NCI-H446 (cell line): ENCODE data around the gene ZSCAN20.
A peak's percentile ranks its signal among the peaks of the same experiment; 100 is the strongest.

ENCODE experiments used
- DNase-seq, 2 experiments: peaks; one replicate each; lab custom pipeline; 2025; lab: John Stamatoyannopoulos, UW

Gene ZSCAN20

DNA sequence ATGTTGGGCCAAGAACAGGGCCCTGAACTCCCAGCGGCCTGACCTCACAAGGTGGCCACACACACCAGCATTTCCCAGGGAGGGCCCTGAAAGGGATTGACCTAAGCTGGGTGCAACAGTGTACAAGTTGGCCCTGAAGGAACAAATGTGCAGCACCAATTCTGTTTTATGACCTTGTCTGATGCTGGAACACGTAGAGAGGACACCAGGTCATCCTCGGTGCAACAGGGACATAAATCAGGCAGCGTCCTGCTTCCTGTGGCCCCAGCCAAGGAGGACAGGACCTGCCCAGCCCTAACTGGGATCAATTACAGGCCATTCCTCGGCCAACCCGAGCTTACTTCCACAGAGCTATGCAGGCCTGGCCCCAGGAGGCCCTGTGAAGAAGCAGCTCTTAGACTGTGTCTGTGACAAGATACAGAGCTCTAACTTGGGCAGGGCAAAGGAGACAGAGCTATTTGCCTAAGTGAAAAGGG is 28.7 kb upstream of the ZSCAN20 start:
- no peak for DNase-seq

- no peak for DNase-seq
Measured at GRCh38 chr1:33445108-33445507, 27.3 kb upstream of the ZSCAN20 start.

DNA sequence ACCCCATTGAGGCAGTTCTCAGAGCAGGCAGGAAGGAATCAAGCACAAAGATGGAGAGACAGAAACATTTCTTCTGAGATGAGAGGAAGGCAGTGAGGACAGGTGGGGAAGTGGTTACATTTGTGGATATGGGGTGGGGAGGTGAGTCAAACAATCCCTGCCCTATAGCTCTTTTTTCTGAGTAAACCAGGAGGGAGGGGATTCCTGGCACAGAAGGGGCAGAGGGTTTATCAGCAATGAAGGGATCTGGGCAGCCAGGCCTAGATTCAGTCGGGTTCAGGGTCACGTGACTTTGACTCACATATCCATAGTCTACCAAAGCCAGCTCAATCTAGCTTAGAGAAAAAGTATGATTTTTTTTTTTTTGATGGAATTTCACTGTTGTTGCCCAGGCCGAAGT is 25.9 kb upstream of the ZSCAN20 start:
- DNase-seq, result no peak

DNA sequence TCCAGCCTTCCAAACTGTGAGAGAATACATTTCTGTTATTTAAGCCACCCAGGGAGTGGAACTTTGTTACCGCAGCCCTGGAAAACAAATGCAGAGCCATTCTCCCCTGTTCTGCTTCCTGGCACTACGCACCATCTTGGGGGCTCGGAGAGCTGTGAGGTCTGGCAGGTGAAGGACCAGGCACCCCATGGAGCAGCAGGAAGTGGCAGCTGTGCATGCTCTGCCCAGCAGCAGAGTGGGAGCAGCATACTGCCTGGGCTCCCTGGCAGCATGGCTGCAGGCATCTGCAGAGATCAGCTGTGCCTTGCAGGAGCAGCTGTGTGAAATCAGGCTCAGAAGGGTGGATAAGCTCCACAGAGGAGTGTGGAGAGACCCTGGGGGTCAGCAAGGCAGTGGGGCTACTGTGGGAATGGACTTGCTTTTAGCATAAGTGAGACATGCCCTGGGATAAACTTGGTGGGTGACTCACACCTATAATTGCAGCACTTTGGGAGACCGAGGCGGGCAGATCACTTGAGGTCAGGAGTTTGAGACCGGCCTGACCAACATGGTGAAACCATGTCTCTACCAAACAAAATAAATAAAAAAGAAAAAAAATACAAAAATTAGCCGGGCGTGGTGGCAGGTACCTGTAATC is 17.7 kb upstream of the ZSCAN20 start:
- DNase-seq, result no peak

DNA sequence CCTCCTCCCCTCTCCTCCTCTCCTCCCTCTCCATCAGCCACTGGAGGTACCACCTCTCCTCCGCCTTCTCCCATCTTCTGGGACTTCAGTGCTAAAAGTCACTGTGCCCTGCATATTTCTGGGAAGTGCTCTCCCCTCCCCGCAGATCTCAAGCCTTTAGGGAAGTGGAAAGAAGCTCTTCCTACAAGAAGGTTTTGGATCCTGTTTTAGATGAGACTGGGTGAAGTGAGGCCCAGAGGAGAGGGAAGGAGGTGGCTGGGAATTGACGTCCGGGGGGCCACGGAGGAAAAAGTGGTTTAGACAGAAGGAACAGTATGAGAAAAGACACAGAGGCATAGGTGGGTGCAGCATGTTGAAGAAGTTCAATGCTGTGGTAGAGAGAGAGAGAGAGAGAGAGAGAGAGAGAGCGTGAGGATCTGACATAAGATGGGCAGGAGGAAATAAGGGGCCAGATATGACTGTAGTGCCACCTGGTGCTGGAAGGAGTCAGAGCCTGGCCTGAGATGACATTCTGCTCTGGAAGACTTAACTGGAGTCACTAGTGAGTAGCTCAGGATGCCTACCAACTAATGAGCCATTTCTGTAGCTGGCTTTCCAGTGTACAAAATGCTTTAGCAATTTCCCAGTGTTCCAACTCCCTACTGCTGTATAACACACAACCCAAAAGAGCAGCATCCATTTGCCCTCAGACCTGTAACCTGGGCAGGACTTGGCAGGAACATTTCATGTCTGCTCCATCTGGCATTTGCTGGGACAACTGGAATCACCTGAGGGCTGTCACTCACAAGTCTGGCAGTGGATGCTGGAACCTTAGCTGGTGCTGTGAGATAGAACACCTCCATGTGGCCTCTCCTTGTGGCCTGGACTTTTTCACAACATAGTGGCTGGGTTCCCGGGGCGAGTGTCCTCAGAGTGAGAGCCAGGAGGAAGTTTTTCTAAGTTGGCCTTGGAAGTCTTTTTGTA is 16.6 kb upstream of the ZSCAN20 start:
- DNase-seq, result peak in 1 of 2 experiments; percentile 55

DNA sequence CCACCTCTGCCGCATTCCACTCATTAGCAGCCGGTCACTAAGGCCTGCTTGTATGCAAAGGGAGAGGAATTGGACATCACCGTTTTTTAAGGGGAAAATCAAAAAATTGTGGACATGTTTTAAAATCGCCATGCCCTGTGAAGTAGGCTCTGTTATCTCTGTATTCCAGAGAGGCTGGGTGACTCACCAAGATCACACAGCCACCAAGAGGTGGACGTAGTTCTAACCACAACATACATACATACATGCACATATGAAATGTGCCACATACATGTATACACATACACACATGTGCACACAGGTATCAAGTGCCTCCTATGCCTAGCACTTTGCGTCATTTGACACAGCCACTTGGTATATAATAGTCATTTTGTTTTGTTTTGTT is 16.0 kb upstream of the ZSCAN20 start:
- no peak for DNase-seq

GRCh38 chr1:33459691-33460090 is 12.8 kb upstream of the ZSCAN20 start:
- no peak for DNase-seq

DNA sequence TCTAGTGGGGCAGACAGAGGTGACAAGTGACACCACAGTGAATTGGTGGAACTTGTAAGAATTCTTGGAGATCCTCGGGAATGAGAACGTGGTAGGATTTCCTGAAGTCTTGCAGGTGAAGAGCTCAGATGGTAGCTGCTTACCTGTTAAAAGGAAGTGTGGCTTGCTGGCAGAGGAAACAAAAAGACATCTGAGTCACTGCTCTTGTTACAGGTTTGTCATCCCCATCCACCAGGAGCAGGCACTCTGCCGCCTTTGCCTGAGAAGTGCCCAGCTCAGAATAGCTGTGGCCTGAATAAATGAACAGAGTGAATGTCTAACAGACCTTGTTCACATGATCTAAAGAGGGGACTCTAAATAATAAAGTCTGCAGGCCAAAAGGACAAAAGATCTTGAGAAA is 12.3 kb upstream of the ZSCAN20 start:
- DNase-seq, result no peak

GRCh38 chr1:33460947-33461629 is 11.4 kb upstream of the ZSCAN20 start:
- no peak for DNase-seq

DNA sequence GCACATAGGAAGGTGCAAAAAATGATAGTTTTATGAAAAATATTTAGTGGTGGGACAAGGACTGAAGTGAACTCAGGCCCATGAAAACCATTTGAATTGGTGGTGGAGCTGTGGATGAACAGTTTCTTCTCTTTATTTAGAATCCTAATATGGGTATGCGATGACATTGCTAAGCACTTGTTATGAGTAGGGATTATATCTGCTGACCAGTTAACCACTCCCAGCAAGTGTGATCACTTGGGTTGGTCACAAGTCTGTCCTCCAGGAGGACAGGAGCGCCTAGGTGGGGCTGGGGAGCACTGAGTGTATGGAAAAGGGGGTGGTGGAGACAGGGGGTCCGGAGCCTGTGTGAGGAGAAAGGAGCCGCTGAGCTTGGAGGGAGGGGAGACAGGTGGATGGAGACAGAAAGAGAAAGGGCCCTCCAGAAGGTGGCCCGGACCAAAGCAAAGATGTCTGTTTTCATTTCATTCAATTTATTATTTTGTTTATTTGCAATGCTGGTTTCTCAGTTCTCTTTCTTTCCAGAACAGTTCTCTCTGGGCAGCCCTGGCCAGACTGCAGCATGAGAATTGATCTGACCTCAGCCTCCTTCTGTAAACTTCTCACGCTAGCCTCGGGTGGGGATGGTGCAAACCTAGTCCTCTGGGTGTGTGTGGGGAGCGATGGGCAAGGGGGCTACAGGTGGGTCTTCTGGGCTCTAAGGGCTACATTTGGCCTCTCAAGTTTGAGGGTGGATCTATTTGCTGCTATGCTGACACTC is 9.9 kb upstream of the ZSCAN20 start:
- DNase-seq, result no peak

DNA sequence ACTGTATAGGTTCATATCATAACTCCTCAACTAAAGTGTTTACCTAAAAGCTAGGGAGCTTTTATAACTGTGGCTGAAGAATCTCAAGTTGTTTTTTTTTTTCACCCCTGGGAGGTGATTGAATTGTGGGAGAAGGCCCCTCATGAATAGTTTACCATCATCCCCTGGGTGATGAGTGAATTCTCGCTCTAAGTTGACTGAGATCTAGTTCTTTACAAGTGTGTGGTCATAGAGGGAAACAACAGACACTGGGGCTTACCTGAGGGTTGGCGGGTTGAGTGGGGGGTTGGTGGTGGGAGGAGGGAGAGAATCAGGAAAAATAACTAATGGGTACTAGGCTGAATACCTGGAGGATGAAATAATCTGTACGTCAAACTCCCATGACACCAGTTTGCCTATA is 7.9 kb upstream of the ZSCAN20 start:
- DNase-seq, result no peak

GRCh38 chr1:33465316-33465715 is 7.1 kb upstream of the ZSCAN20 start:
- no peak for DNase-seq

GRCh38 chr1:33466159-33466558 is 6.3 kb upstream of the ZSCAN20 start:
- no peak for DNase-seq

GRCh38 chr1:33468011-33468410 is 4.4 kb upstream of the ZSCAN20 start:
- no peak for DNase-seq

- DNase-seq, result no peak
Measured at GRCh38 chr1:33468531-33468930, 3.9 kb upstream of the ZSCAN20 start.

GRCh38 chr1:33468967-33469366 is 3.5 kb upstream of the ZSCAN20 start:
- DNase-seq, result no peak

- DNase-seq, result no peak
Measured at GRCh38 chr1:33469691-33470090, 2.8 kb upstream of the ZSCAN20 start.

GRCh38 chr1:33470495-33471012 is 1.9 kb upstream of the ZSCAN20 start:
- DNase-seq, result peak; percentile 64 to 84

GRCh38 chr1:33471416-33471815 is 1.0 kb upstream of the ZSCAN20 start:
- DNase-seq, result no peak

DNA sequence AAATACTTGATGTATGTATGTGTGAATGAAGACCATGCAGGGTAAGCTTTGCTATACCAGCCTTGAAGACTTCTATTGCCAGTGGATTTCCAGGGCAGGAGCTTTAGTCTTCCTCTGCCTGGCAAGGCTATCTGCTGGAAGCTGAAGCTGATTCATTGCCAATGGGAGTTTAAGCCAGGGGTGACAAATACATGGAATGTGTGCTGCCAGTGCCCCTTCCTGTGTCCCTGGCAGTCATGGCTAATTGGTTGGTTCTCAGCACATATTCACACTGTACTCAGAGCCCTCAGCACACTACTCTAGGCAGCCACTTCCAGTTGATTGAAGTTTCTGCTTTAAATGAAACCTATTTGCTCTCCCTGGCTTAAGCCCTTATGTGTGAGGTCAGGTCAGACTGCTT is 1.5 kb downstream of the ZSCAN20 start:
- DNase-seq, result no peak

DNA sequence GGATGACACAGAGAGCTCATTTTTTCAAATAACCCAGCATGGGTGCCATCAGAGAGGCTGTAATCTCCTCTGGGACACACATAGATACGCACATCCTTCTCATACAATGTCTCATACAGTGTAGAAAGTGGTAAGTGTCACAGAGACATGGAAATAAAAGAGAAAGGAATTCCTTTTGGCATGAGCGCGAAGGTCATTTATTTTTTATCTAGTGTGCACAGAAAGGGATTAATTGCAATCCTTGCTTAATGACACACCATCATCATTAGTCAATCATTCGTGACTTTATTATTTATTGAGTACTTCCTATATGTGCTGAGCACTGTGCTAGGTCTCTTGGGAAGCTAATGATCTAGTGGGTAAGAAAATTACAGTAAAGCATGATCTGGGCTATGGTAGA is 5.0 kb downstream of the ZSCAN20 start:
- DNase-seq, result no peak

DNA sequence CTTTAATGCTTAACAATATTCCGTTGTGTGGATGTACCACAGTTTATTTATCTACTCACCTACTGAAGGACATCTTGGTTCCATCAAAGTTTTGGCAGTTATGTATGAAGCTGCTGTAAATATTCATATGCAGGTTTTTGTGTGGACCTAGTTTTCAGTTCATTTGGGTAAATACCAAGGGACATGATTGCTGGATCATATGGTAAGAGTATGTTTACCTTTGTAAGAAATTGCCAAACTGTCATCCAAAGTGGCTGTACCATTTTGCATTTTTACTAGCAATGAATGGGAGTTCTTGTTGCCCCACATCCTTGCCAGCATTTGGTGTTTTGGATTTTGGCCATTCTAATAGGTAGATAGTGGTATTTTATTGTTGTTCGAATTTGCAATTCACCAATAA is 10.0 kb downstream of the ZSCAN20 start:
- DNase-seq, result no peak
